Putamen (tissue), 1 donor: ENCODE results near the gene SNRPA1.

ENCODE experiments used
- DNase-seq: peaks from one replicate; pipeline ENCODE4 v3.0.0-alpha.2; 2016; ENCODE audit warnings: low spot score

The SNRPA1 gene

GRCh38 chr15:101258238-101259144, 36.6 kb downstream of the SNRPA1 start:
- no peak for DNase-seq

DNA sequence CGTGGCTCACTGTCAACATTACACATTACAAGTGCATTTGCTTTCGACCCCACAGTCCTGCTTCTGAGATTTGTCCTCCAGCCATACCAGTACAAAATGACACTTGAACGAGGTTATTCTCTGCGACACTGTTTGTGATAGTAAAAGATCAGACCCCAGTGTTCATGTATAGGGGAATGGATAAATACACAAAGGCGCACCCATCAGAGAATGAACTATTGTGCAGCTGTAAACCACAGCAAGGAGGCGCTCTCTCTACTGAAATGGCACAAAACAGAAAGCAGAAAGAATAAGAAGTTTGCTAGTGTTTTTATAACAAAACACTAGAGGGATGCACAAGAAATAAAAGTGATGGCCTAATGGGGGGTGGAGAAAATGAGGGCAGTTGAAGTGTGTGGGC, 38.3 kb downstream of the SNRPA1 start:
- DNase-seq = no peak

- no peak for DNase-seq
Observed at GRCh38 chr15:101255615-101256241, 39.3 kb downstream of the SNRPA1 start.

DNA sequence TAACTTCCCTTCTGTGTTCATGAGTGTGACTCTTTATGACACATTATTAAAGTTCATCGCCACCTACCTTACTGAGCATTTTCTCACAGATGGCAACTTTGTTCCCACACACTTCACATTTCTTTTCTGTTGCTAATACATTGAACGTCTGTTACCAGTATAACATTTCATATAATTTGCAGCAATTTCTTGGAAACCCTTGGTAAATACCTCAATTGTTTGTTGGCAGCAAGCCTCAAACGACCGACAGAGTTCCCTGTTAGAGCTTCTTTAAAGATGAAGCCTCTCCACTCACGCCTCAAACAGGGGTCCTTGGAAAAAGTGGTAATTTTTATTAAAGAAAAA, 40.0 kb downstream of the SNRPA1 start:
- DNase-seq = no peak

GRCh38 chr15:101254157-101255050, 40.6 kb downstream of the SNRPA1 start:
- no peak for DNase-seq

DNA sequence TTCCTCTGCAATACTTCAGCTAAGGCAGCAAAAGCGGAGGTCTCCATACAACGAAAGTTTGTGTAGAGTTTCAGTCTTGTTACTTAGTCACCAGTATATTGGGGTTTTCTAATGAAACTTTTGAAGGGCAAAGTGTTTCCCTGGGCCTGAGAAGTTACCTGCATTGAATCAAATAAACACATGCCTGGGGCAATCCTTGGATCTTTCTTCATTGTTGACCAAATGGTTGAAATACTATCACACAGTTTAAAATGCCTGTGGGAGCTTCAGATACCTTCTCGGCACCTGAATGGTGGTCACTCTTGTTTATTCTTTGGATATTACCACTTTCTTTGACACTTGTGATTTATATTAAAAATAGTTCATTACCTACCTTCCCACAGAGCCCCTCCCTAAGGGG, 42.2 kb downstream of the SNRPA1 start:
- DNase-seq = no peak

GRCh38 chr15:101251830-101252820, 42.9 kb downstream of the SNRPA1 start, which contains the start of gene CHSY1:
Gene CHSY1, minus strand, starts transcription at chr15:101252048. Its CDS starts 592 bp downstream, at chr15:101251456.
- peak; percentile 89 for DNase-seq

DNA sequence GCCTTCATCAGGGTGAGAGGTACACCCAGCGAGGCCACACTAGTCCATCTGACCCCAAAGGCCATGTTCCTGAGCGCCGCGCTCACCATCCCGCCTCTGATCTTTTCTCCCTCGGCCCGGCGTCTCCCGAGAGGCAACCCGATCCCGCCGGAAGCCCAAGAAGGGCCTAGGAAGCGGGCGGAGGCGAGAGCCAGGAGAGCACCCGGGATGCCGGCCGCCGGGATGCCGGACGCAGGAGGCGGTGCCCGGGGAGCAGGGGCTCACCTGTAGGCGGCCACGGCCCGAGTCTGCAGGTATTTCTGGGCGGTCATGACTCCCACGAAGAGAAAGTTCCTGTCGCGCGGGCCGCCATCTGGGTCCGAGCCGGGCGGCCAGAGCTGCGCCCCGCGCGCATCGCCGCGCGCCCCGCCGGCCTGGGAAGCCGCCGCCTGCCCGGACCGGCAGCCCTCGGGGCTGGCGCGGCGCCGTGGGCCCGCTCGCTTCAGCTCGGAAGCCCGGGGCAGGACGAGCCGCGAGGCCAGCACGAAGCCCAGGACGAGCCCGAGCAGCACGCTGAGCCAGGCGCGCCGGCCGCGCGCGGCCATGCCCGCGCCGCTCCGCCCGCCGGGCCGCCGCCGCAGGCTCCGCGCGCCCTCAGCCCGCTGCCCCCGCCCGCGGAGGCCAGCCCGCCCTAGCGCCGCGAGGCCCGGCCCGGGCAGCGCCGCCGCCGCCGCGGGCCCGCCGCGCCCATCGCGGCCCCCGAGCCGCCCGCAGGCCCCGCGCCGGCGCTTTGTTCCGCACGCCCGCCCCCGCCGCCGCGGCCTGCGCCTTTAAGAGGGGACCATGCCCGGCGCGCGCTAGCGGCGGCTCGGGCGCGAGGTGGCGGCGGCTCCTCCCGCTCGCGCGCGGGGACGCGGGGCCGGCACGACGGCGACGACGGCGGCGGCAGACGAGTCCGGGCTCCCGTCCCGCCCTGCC, 43.9 kb downstream of the SNRPA1 start:
- peak; percentile 10 for DNase-seq

GRCh38 chr15:101250341-101250831, 44.7 kb downstream of the SNRPA1 start:
- no peak for DNase-seq

DNA sequence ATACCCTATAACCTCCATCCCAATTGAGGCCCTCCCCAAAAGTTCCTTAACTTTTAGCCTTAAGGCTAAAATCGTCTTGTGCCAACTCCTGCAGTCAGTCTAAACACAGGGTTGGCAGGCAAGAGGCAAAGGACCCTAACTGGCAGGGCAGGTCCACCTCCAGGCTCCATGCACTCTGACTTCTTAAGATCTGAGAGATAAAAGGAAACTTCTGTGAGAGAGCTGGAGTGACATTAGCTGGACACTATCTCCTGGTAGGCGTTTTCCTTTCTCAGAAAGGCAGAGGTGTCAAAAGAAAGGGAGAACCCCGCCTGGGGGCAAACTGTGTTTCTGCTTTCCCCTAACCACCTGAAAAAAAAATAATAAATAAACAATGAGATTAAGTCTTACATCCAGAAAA, 46.8 kb downstream of the SNRPA1 start:
- DNase-seq = no peak

DNA sequence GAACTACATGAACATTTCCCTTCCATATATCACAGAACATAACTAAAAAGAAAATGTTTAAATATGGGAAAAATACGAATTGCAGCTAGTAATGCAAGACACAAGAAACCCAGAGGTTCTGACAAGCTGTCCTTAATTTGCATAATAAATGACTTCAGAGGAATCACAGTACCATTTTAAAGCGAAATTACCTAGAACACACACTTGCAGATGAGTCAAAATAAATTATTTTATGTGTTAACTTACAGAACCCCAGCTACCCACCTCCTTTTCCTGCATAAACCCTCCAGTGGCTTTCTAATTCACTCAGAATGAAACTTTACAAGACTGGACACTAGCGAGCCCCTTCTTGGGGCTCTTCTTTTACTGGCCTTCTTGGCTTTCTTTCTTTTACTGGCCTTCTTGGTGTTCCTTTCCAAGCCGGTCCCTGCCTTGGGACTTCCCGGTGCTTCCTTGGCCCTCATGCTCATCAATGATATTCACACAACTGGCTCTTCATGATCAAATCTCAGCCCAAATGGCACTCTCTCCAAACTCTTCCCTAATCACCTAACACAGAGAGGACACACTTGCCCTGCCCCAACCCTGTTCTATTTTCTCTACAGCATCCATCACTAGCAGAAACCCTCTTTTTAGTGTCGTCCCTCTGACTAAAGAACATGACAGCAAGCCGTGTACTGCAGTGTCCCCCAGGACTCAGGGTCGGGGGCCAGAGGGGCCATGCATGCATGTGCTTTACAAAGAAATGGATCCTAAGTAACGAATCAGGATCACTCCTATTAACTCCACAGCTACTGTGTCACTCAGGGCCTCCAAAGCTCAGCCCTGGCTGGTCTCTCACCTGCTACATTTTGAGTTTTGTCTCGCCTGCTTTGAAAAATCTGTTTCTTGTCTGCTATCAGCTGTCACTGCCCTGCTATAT, 48.0 kb downstream of the SNRPA1 start:
- DNase-seq = no peak

DNA sequence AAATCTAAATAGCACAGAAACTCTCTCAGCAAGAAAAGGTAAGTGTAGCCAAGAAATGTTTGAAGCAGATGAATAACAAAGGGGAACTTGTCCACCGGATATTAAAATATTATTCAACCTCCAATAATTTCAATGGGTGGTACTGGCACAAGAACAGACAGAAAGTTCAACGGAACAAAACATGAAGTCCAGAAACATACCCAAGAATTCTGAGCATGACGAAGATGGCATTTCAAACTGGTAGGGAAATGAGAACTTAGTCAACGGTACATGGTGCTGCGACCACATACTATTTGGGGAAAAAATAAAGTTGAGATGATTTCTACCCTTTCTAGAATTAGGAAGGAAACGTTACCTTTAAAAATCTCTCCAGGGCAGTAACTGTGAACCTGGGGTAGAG, 48.7 kb downstream of the SNRPA1 start:
- DNase-seq = no peak

DNA sequence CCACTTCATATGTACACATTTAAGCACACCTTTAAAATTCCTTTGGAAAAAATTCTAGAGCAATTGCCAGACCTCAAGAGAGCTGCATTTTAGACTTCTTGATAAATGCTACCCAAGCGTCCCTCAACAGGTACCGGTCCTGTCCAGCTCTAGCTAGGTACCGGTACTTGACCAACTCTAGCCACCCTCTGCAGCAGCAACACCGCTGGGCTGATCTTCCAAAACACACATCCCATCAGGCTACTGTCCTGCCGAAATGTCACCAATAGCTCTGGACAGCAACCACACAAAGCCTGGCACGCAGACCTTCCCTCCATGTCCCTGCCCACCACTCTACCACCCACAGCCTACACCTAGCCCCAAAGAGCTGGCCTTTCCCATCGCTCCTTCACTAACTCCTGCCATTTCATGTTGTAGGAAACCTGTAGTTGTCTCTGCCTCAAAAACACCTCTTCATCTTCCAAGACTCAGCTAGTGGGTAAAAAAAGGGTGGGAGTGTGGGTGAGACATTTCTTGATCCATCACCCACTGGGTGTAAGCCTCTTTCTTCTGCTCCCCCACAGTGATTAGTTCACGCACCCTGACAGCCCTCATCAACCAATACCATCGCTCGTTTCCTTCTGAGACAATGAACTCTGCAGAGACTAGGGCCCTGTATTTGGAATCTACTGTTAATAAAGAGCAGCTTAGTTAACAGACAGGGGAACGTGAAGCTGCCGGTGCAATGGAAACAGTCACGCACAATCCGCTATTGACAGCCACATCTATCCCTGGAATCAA, 50.0 kb downstream of the SNRPA1 start:
- no peak for DNase-seq

GRCh38 chr15:101244036-101244781, 50.8 kb downstream of the SNRPA1 start:
- no peak for DNase-seq

GRCh38 chr15:101243420-101243819, 51.6 kb downstream of the SNRPA1 start:
- no peak for DNase-seq

DNA sequence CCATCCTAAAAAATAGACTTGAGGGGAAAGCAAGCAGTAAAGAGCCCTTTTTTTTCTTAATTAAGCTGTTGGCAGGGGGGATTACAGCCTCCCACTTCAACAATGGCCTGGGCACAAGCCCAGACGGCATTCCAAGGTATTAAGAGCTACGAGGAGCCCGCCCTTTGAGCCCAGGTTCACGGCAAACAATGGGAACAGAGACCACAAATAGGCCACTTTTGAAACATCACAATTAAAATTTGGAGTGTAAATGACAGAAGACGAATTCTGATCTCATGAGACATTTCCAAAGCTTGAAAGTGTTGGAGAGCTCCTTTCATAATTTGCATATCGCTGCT, 52.1 kb downstream of the SNRPA1 start:
- DNase-seq = no peak
